HepG2 (cell line): ENCODE data around the gene NFATC2. TPM values are rescaled to one million over a fixed set of nuclear protein-coding genes. Genes with fewer than 3 reads are reported as not detected.

Source experiments
- ATAC-seq: fragments of 200-7000 bp; cut with Tn5 transposase; 3 replicates; pipeline ENCODE4 v1.9.1; 2020; ENCODE audit warnings: mild to moderate bottlenecking, moderate library complexity
- BruUV-seq: library from RNA; stranded (reverse); fragments of 400-500 nt; replicated peaks from 2 replicates; lab custom pipeline; 2021; lab: Mats Ljungman, UMichigan
- CTCF ChIA-PET: fragments of 300-600 bp; formaldehyde crosslinking; extraction: SDS; loops from one replicate; lab custom pipeline; 2021; ENCODE audit warnings: low total read pairs, inconsistent platforms, low intra/inter-chr PET ratio; lab: Yijun Ruan, JAX
- POLR2A ChIA-PET: fragments of 350-600 bp; sonication (Branson Sonifier 250); formaldehyde crosslinking; loops from one replicate; lab custom pipeline; 2020; ENCODE audit warnings: antibody characterized with exemption, inconsistent platforms; lab: Yijun Ruan, JAX
- DNase-seq: peaks from one replicate; pipeline ENCODE4 v3.0.0-alpha.2; 2015; ENCODE audit warnings: low spot score
- FAIRE-seq: peaks from 3 replicates; lab custom pipeline; 2011; peaks lifted over from hg19 to GRCh38; lab: Jason Lieb, UNC
- H2AFZ ChIP-seq: one replicate; pipeline ENCODE4 v1.6.1; 2011; ENCODE audit warnings: low read length, inconsistent platforms
- H3K27ac ChIP-seq: fragments of 300-600 bp; 3 replicates; pipeline ENCODE4 v1.8.0; 2011; ENCODE audit warnings: mixed run types, mild to moderate bottlenecking, mixed read lengths, low read length, inconsistent platforms; ENCODE audit not compliant: insufficient read depth; ENCODE audit errors: extremely low read length
- H3K27me3 ChIP-seq, 2 experiments: fragments of 200-600 bp in 1 of 2; 2 replicates in 1 of 2; 3 replicates in 1 of 2; pipeline versions ENCODE4 v1.6.0 to v1.8.0; 2011; ENCODE audit warnings: low read length in 2 of 2, mild to moderate bottlenecking in 2 of 2, moderate library complexity in 2 of 2, inconsistent platforms in 1 of 2; ENCODE audit not compliant: insufficient read depth in 2 of 2, control insufficient read depth in 1 of 2
- H3K36me3 ChIP-seq, 2 experiments: fragments of 200-600 bp in 1 of 2; replicated peaks in 1 of 2; 2 replicates in 1 of 2; 3 replicates in 1 of 2; pipeline versions ENCODE4 v1.5.1 to v1.8.0; 2011; ENCODE audit warnings: low read length in 2 of 2, inconsistent platforms in 1 of 2; ENCODE audit not compliant: insufficient read depth in 2 of 2, control insufficient read depth in 1 of 2
- H3K4me1 ChIP-seq: 2 replicates; pipeline ENCODE4 v1.5.1; 2012; ENCODE audit warnings: low read length, inconsistent platforms; ENCODE audit not compliant: insufficient read depth
- H3K4me2 ChIP-seq: 2 replicates; pipeline ENCODE4 v1.6.0; 2011; ENCODE audit warnings: low read depth, low read length, inconsistent platforms
- H3K4me3 ChIP-seq, 3 experiments: fragments of 200-600 bp in 1 of 3; sonication (generic), shearing (Covaris generic) in 1 of 3; replicated peaks in 1 of 3; 2 replicates each; pipeline ENCODE4 v1.5.1; 2011 to 2016; ENCODE audit warnings: low read length in 3 of 3, inconsistent platforms in 2 of 3, low read depth in 2 of 3, mild to moderate bottlenecking in 2 of 3, control low read depth in 1 of 3, mixed read lengths in 1 of 3; ENCODE audit not compliant: insufficient read depth in 1 of 3
- H3K79me2 ChIP-seq: one replicate; pipeline ENCODE4 v1.6.1; 2011; ENCODE audit warnings: low read length, inconsistent platforms; ENCODE audit not compliant: insufficient read depth
- H3K9ac ChIP-seq: 2 replicates; pipeline ENCODE4 v1.6.0; 2011; ENCODE audit warnings: mild to moderate bottlenecking, low read depth, low read length, inconsistent platforms; ENCODE audit not compliant: insufficient read depth
- H3K9me3 ChIP-seq: 2 replicates; pipeline ENCODE4 v1.5.1; 2012; ENCODE audit warnings: mild to moderate bottlenecking, low read length
- H4K20me1 ChIP-seq: 2 replicates; pipeline ENCODE4 v1.6.0; 2011; ENCODE audit warnings: inconsistent platforms, mild to moderate bottlenecking, low read length, moderate library complexity; ENCODE audit not compliant: insufficient read depth
- ARID3A ChIP-seq: IDR thresholded peaks from 2 replicates; pipeline ENCODE4 v1.6.1; 2012; ENCODE audit warnings: low read depth, low read length, improper control_type of control experiment
- HDAC6 ChIP-seq: fragments of 200-600 bp; sonication (generic); IDR thresholded peaks from 2 replicates; pipeline ENCODE4 v1.7.0; 2017; ENCODE audit warnings: mild to moderate bottlenecking, antibody characterized with exemption, low read length, low read depth
- HOXD1 ChIP-seq: sonication (generic); formaldehyde crosslinking; IDR thresholded peaks from 2 replicates; pipeline ENCODE4 v1.5.0; 2020; ENCODE audit warnings: missing genetic modification reagents
- MYNN ChIP-seq: sonication (generic); formaldehyde crosslinking; IDR thresholded peaks from 2 replicates; pipeline ENCODE4 v1.4.0; 2020; ENCODE audit warnings: mild to moderate bottlenecking, low read depth, missing genetic modification reagents
- SMAD1 ChIP-seq: sonication (generic); formaldehyde crosslinking; IDR thresholded peaks from 2 replicates; pipeline ENCODE4 v1.4.0; 2020; ENCODE audit warnings: missing genetic modification reagents, low read depth, mild to moderate bottlenecking, borderline replicate concordance
- ZMAT5 ChIP-seq: sonication (generic); formaldehyde crosslinking; IDR thresholded peaks from 2 replicates; pipeline ENCODE4 v1.5.0; 2020; ENCODE audit warnings: mild to moderate bottlenecking, low read depth, missing genetic modification reagents, borderline replicate concordance
- WGBS: methylation state at CpG from one replicate; pipeline ENCODE4 v1.1.6; 2017; ENCODE audit warnings: low lambda C conversion rate; 5-methylcytosine and 5-hydroxymethylcytosine counted together
- in situ Hi-C: cut with HindIII; loops from 2 replicates; pipeline ENCODE4 v1.10.0; 2017; ENCODE audit warnings: low pct_unique_long_range_greater_than_20kb; ENCODE audit not compliant: extremely low pct_ligation_motif_present
- intact Hi-C: fragments of 100-400 bp; cut with micrococcal nuclease; formaldehyde crosslinking; loops from one replicate; pipeline ENCODE4 v1.10.0; 2022; ENCODE audit not compliant: unreplicated experiment
- polyA plus RNA-seq, 8 experiments: library from polyadenylated mRNA; depleted of rRNA in 3 of 8; stranded (reverse) in 7 of 8; unstranded in 1 of 8; fragments of >200 nt; fragmentation: Illumina TruSeq in 4 of 8; extraction: Trizol in 4 of 8; gene quantifications; 2 replicates each; pipeline versions ENCODE4 v1.2.1 to v1.2.3, GENCODE V29; 2011 to 2016; ENCODE audit warnings: low read depth in 4 of 8, missing spikeins in 1 of 8, mixed read lengths in 1 of 8; ENCODE audit not compliant: insufficient read depth in 1 of 8
- total RNA-seq, 5 experiments: library from RNA; depleted of rRNA; stranded (reverse); fragments of >200 nt; fragmentation: Illumina TruSeq; extraction: Trizol; gene quantifications; 2 replicates each; pipeline ENCODE4 v1.2.3, GENCODE V29; 2016; ENCODE audit warnings: low read depth in 1 of 5

Gene NFATC2
- total and polyA plus RNA-seq, 2 of the 13 experiments (the other 11 are each of a cell fraction or from before 2014, with no cell fraction given), result 1.9 to 3.3 TPM

- TF ChIP-seq ZMAT5 (CRISPR knock-in tag) (no peak), SMAD1 (no peak), HDAC6 (no peak)
- TF ChIP-seq, all 625 proteins: peak for 3
These were observed 184.3 kb downstream of the NFATC2 start (continued) for GRCh38 chr20:51358032-51358724.

- no peak for FAIRE-seq
- intact Hi-C loops, result no loop called here
- no peak overlapping the region for H2AFZ ChIP-seq
- H3K4me3 ChIP-seq, result no peak overlapping the region
- no peak for DNase-seq
- peaks cover 10% of the 10 kb centered on the region for H3K4me1 ChIP-seq
- H4K20me1 ChIP-seq, result no peaks in the 10 kb centered on the region
- H3K9me3 ChIP-seq, result no peaks in the 10 kb centered on the region
- ATAC-seq, result no peak
- H3K27me3 ChIP-seq, result peaks cover 4 to 16% of the 10 kb centered on the region in 2 experiments; a peak in 2 of 5 replicates
- 22% methylated on average over 1 of the region's 1 CpG for WGBS
- POLR2A ChIA-PET, result no interaction called here
- no peak overlapping the region for H3K4me2 ChIP-seq
- CTCF ChIA-PET, result no interaction called here
- no peak overlapping the region for H3K9ac ChIP-seq
- H3K36me3 ChIP-seq, result no peaks in the 10 kb centered on the region
- no TSS peak for BruUV-seq
- no peaks in the 10 kb centered on the region for H3K79me2 ChIP-seq
- TF ChIP-seq ARID3A (no peak), HOXD1 (no peak), MYNN (CRISPR knock-in tag) (no peak)
- in situ Hi-C loops, result no loop called here
- H3K27ac ChIP-seq, result no peak overlapping the region
These were observed 185.0 kb downstream of the NFATC2 start for GRCh38 chr20:51357543-51357942.
